NCI-H1105 (cell line): ENCODE results near the gene CCDC12.

Source experiments
- DNase-seq: peaks from one replicate; lab custom pipeline; 2025; lab: John Stamatoyannopoulos, UW

Gene CCDC12

GRCh38 chr3:46996689-46997452 is 20.3 kb upstream of the CCDC12 start:
- DNase-seq: no peak

- no peak for DNase-seq
Observed at GRCh38 chr3:46995901-46996562, 19.5 kb upstream of the CCDC12 start.

GRCh38 chr3:46994801-46995731 is 18.5 kb upstream of the CCDC12 start:
- no peak for DNase-seq

GRCh38 chr3:46993986-46994385 is 17.4 kb upstream of the CCDC12 start:
- no peak for DNase-seq

- no peak for DNase-seq
Observed at GRCh38 chr3:46993292-46993691, 16.7 kb upstream of the CCDC12 start.

GRCh38 chr3:46992231-46992630 is 15.7 kb upstream of the CCDC12 start:
- no peak for DNase-seq

GRCh38 chr3:46991406-46992165 is 15.0 kb upstream of the CCDC12 start:
- DNase-seq: no peak

GRCh38 chr3:46990573-46991374 is 14.2 kb upstream of the CCDC12 start:
- DNase-seq: no peak

- DNase-seq: no peak
Observed at GRCh38 chr3:46989146-46989810, 12.7 kb upstream of the CCDC12 start.

- no peak for DNase-seq
Observed at GRCh38 chr3:46988616-46989015, 12.1 kb upstream of the CCDC12 start.

GRCh38 chr3:46987743-46988401 is 11.3 kb upstream of the CCDC12 start:
- DNase-seq: no peak

- no peak for DNase-seq
Observed at GRCh38 chr3:46987319-46987742, 10.8 kb upstream of the CCDC12 start.

GRCh38 chr3:46986782-46987310 is 10.3 kb upstream of the CCDC12 start:
- DNase-seq: no peak

GRCh38 chr3:46986055-46986730 is 9.6 kb upstream of the CCDC12 start:
- no peak for DNase-seq

- DNase-seq: no peak
Observed at GRCh38 chr3:46985588-46985987, 9.0 kb upstream of the CCDC12 start.

GRCh38 chr3:46984591-46985459 is 8.3 kb upstream of the CCDC12 start:
- no peak for DNase-seq

- DNase-seq: no peak
Observed at GRCh38 chr3:46982546-46982945, 6.0 kb upstream of the CCDC12 start.

GRCh38 chr3:46981932-46982471 is 5.5 kb upstream of the CCDC12 start:
- DNase-seq: no peak
